ENCODE data around the gene TMEFF2. TPM values are rescaled to one million over a fixed set of nuclear protein-coding genes. Genes with fewer than 3 reads are reported as not detected.

The TMEFF2 gene
- total and polyA plus RNA-seq, 10 of the 15 experiments (the other 5 are each of a cell fraction or from before 2014, with no cell fraction given), result not detected

GRCh38 chr2:192064459-192064858 is 130.3 kb downstream of the TMEFF2 start (continued):
- TF ChIP-seq MYB (IDR thresholded peaks at IDR 0.05; ENCODE audit: borderline replicate concordance, low read depth, low read length) (no peak), BCL11A (IDR thresholded peaks at IDR 0.05; ENCODE audit: low read depth, low read length) (no peak), POLR2A (IDR thresholded peaks at IDR 0.05; ENCODE audit: low read depth, low read length) (no peak), IRF5 (IDR thresholded peaks at IDR 0.05; ENCODE audit: borderline replicate concordance) (no peak), ZSCAN29 (IDR thresholded peaks at IDR 0.05) (no peak), EP300 (IDR thresholded peaks at IDR 0.05; ENCODE audit: borderline replicate concordance in 1 of 2, control insufficient read depth in 1 of 2, low read depth in 2 of 2, low read length in 2 of 2) (no peak), ZBTB40 (IDR thresholded peaks at IDR 0.05; ENCODE audit: borderline replicate concordance) (no peak)

- Histone ChIP-seq H2AFZ (ENCODE audit: control insufficient read depth, low read depth, low read length) (no peak overlapping the region), H3K9me3 (replicated peaks; ENCODE audit: control insufficient read depth, insufficient read depth, low read length) (no peaks in the 10 kb centered on the region), H3K9ac (ENCODE audit: control insufficient read depth, insufficient read depth, low read length) (no peak overlapping the region), H3K79me2 (ENCODE audit: control insufficient read depth, insufficient read depth, low read length) (no peaks in the 10 kb centered on the region), H4K20me1 (ENCODE audit: control insufficient read depth, insufficient read depth) (no peaks in the 10 kb centered on the region), H3K4me2 (ENCODE audit: control insufficient read depth, insufficient read depth) (no peak overlapping the region), H3K27ac (ENCODE audit: control insufficient read depth, insufficient read depth) (no peak overlapping the region), H3K36me3 (ENCODE audit: control insufficient read depth in 2 of 2, insufficient read depth in 2 of 2, low read length in 1 of 2) (no peaks in the 10 kb centered on the region), H3K4me3 (no peak overlapping the region), H3K27me3 (replicated peaks in 1 of 2; ENCODE audit: control insufficient read depth in 2 of 2, insufficient read depth in 2 of 2, low read length in 1 of 2) (no peaks in the 10 kb centered on the region), H3K4me1 (ENCODE audit: control insufficient read depth, insufficient read depth, low read length) (no peaks in the 10 kb centered on the region)
- DNase-seq (ENCODE audit: low read depth, low spot score) (no peak), FAIRE-seq (peak; percentile 47), ATAC-seq (peak; percentile 56)
- 7% methylated on average over 3 of the region's 3 CpGs for WGBS (ENCODE audit: insufficient coverage, insufficient replicate concordance, low lambda C conversion rate, missing lambda C conversion rate)
- TF ChIP-seq ZNF687 (IDR thresholded peaks at IDR 0.05) (no peak), HCFC1 (IDR thresholded peaks at IDR 0.05; ENCODE audit: low read length) (no peak), ASH2L (IDR thresholded peaks at IDR 0.05; ENCODE audit: borderline replicate concordance, low read depth) (no peak)
- ChIA-PET SMC1A (ENCODE audit: uncharacterized antibody, unreplicated experiment) (interaction anchor here (0.8 kb wide), 1 partner anchor 10 kb away, joined by 5 read pairs; no protein-coding TSS in a partner anchor), CTCF (interaction anchor here (1.0 kb wide), 2 partner anchors 9 to 31 kb away, joined by 3 read pairs; no protein-coding TSS in a partner anchor), POLR2A (no interaction called here), RAD21 (ENCODE audit: unreplicated experiment) (no interaction called here)
- in situ Hi-C loops (cut with MboI) (no loop called here), intact Hi-C loops (cut with micrococcal nuclease; ENCODE audit: unreplicated experiment) (no loop called here)
- BruUV-seq (replicated peaks), result no TSS peak
These were observed 134.6 kb downstream of the TMEFF2 start for GRCh38 chr2:192060161-192060560.
